ENCODE data around the gene ETFDH.
"Not testable (repeated sequence)": the region's sequence is repeated elsewhere in the genome, so short reads cannot be mapped to it uniquely, and the experiment has no call there.

ETFDH gene

GRCh38 chr4:158671915-158672806 is at the start of gene ETFDH:
Gene ETFDH (plus strand): TSS chr4:158672296. CDS start chr4:158672457, 161 bp downstream.
- peak; percentile 95 for DNase-seq

DNA sequence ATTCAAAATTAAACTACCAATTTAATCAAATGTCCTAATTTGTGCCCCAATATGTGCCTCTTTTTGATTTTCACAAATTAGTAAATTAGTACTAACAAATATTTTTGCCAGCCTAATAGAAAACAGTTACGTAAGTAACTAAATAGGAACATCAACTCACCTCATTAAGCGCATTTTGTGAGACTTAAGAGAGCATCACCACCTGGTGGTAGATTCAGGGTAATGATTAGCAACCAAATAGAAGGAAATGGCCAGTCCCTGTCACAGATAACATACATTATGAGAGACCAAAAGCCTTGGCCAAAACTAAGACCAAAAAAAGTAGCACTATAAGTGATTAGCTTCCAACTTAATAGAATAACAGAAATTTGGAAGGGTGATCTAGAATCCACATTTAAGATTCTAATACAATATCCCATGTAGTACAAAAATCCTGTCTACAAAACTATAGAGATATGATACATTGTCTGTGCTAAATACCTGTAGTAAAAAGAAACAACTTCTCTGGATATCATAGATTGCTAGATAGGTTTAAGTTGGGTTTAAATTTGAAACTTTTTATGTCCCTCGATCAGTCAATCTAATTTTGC is 47.1 kb upstream of the ETFDH start:
- DNase-seq: peak; percentile 33

GRCh38 chr4:158625544-158625943 is 46.6 kb upstream of the ETFDH start:
- no peak for DNase-seq

- no peak for DNase-seq
Measured at GRCh38 chr4:158630893-158631292, 41.2 kb upstream of the ETFDH start.

DNA sequence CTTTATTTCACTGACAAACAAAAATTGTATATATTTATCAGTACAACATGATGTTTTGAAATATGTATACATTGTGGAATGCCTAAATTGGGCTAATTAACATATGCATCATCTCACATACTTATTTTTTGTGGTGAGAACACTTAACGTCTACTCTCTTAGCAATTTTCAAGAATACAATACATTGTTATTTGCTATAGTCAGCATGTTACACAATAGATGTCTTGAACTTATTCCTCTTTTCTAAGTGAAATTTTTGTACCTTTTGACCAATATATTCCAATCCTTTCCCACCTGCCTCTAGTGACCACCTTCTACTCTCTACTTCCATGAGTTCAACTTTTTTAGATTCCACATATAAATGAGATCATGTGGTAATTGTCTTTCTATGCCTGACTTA is 35.5 kb upstream of the ETFDH start:
- no peak for DNase-seq

GRCh38 chr4:158644356-158644755 is 27.7 kb upstream of the ETFDH start:
- DNase-seq: no peak

- DNase-seq: no peak
Measured at GRCh38 chr4:158644760-158645159, 27.3 kb upstream of the ETFDH start.

DNA sequence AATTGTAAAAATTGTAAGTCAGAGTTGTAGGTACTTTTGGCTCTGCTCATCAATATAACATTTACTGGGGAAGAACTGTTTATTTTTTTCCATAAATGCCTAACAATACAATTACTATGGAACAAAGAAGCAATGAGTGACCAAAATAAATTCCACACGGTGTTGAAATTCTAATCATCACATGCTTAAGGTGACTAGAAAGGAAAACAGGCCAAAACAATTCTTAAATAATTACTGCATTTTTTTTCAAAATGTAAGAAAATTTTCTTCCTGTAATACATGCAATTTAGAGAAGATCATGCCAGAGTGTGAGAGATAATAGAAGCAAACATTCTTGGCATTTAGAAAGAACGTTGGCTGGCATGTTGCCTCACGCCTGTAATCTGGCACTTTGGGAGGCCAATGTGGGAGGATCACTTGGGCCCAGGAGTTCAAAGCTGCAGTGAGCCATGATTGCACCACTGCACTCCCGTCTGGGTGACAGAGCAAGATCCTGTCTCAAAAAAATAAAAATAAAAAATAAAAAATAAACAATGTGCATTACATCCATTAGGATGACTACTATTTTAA is 22.9 kb upstream of the ETFDH start:
- DNase-seq: no peak

DNA sequence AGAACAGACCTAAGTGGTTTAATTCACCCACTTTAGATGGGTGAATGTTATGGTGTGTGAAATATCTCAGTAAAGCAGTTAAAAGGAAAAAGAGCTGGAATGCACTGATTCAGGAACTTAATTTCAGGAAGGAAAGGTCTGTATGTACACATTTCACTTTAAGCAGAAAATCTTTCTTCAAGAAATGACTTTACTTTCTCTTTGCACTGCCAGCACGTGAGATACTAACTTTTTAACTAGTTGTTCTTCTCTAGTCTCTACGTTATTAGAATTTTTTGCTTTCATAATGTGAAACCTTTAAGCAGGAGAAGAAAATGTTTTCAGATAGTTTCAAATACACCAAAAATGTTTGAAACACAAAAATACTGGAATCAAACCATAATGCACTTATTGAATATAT is 19.2 kb upstream of the ETFDH start:
- no peak for DNase-seq

- no peak for DNase-seq
Measured at GRCh38 chr4:158656439-158656838, 15.7 kb upstream of the ETFDH start.

DNA sequence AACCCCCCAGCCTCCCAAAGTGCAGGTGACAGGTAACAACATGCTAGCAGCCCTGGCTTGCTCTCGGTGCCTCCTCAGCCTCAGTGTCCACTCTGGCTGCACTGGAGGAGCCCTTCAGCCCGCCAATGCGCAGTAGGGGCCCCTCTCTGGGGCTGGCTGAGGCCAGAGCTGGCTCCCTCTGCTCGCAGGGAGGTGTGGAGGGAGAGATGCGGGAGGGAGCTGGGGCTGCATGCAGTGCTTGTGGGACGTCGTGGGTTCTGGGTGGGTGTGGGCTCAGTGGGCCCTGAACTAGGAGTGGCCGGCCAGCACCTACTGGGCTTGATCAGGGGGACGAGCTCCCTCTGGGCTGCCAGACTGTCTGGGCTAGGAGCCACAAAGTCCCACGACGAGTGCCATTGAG is 14.8 kb upstream of the ETFDH start:
- no peak for DNase-seq

DNA sequence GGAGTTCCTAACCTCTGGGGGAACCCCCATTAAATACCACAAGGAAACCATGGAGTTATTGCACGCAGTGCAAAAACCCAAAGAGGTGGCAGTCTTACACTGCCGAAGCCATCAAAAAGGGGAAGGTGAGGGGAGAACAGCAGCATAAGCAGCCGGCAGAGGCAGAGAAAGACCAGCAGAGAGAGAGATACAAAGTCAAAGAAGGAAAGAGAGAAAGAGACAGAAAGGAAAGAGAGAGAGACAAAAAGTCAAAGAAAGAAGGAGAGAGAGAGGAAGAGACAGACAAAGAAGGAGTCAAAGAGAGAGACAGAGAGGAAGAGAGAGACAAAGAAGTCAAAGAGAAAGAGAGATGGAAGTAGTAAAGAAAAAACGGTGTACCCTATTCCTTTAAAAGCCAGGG is 8.8 kb upstream of the ETFDH start:
- DNase-seq: not testable (repeated sequence)

GRCh38 chr4:158663707-158664625 is 8.1 kb upstream of the ETFDH start:
- DNase-seq: not testable (repeated sequence)

- no peak for DNase-seq
Measured at GRCh38 chr4:158664806-158665205, 7.3 kb upstream of the ETFDH start.

DNA sequence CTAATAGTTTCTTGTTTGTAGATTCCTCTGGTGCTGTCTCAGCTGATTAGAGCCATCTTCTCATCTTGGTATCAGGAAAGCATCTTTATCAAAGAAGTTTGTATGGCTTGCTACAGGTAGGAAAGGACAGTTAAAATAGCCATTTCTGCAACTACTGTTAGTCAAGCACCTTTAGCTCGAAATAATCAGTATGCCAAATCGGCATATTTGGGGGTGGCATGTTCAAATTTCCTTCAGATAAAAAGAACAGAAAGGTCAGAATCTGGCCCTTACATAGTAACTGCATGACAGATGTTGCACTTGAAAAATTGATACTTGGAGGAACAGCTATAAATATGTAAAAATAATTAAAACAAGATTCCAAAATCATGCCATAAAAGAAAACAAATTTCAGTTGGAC is 5.2 kb upstream of the ETFDH start:
- no peak for DNase-seq

DNA sequence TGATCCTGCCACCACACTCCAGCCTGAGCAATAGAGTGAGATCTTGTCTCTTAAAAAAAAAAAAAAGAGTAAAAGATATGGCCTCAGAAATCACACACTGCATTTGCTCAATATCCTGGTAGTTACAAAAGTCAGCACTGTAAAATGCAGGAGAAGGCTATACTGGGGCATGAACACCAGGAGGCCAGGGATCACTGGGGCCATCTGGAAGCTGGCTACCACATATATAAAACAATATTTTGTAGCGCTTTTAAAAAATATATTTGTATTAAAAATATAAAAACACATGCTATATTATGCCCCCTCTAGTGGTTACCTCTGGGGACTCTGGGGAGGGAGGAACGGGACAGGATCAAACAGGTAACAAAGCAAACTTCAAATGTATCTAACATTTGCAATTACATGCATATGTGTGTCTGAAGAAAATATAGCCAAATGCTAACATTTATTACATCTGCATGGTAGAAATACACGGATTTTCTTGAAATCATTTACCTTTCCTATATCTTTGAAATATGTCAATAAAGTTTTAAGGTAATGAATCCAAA is 4.4 kb upstream of the ETFDH start:
- DNase-seq: no peak

DNA sequence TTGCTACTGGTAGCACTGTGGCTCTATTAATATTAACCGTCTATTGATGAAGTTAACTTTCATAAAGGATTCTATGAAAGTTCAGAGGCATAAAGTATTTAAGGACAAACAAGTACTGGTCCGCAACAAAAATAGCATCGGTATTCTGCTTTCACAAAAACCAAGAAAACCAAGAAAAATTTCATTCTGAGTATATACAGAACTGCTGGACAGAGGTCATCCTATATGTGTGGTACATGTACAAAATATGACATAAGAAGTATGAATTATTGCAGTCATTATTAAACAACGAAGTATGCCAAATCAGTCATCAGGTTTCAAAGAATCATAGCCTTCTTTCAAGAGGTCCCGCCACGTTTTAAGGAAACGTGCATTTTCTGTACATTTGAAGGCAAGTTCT is 2.8 kb upstream of the ETFDH start:
- no peak for DNase-seq

- DNase-seq: peak; percentile 75
Measured at GRCh38 chr4:158670975-158671664, 976 bp upstream of the ETFDH start.

DNA sequence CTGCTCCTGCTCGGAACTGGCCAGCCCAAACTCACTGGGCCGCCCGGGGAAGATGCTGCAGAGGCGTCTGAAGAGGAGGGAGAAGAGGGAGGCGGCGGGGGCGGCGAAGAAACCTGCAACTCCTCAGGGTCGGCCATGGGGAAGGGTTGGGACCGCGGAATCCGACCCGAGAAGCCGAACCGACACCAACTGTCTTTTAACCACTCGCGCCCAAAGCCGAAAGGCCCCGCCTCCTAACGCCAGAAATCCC is 506 bp upstream of the ETFDH start, which contains the start of gene C4orf46:
C4orf46 (minus strand) TSS at position 223 of the 250 bp plus-strand sequence; CDS start at position 137, 86 bp downstream.
- no peak for DNase-seq

- no peak for DNase-seq
Measured at GRCh38 chr4:158673633-158674032, 1.5 kb downstream of the ETFDH start.

GRCh38 chr4:158676076-158676475 is 4.0 kb downstream of the ETFDH start:
- DNase-seq: no peak

- no peak for DNase-seq
Measured at GRCh38 chr4:158678767-158679166, 6.7 kb downstream of the ETFDH start.

Measured in RPMI8226 (cell line).